Kidney (tissue), 14 donors: Measurements from ENCODE around the gene SCAP. TPM values are rescaled to one million over a fixed set of nuclear protein-coding genes. Genes with fewer than 3 reads are reported as not detected.

ENCODE experiments used
- DNase-seq, 5 donors: peaks; one replicate each; pipeline ENCODE4 v3.0.0-alpha.2; 2013 to 2020
- FAIRE-seq: peaks from 2 replicates; lab custom pipeline; 2012; peaks lifted over from hg19 to GRCh38; lab: Jason Lieb, UNC
- H3K27ac ChIP-seq, 2 donors: one replicate each; pipeline ENCODE4 v1.7.0; 2013; ENCODE audit warnings: low read depth in 2 of 2, low read length in 2 of 2, inconsistent platforms in 1 of 2
- H3K27me3 ChIP-seq: one replicate; pipeline ENCODE4 v1.7.1; 2013; ENCODE audit warnings: low read length, inconsistent platforms; ENCODE audit not compliant: control insufficient read depth, insufficient read depth
- H3K36me3 ChIP-seq, 3 donors: one replicate each; pipeline versions ENCODE4 v1.7.0 to v1.7.1; 2013; ENCODE audit warnings: low read length in 3 of 3, control low read depth in 1 of 3, inconsistent platforms in 1 of 3; ENCODE audit not compliant: insufficient read depth in 3 of 3, control insufficient read depth in 2 of 3
- H3K4me1 ChIP-seq, 3 donors: one replicate each; pipeline versions ENCODE4 v1.7.0 to v1.7.1; 2013; ENCODE audit warnings: low read length in 3 of 3, inconsistent platforms in 1 of 3, low read depth in 1 of 3; ENCODE audit not compliant: control insufficient read depth in 2 of 3, insufficient read depth in 2 of 3
- H3K4me3 ChIP-seq, 3 donors: one replicate each; pipeline versions ENCODE4 v1.7.0 to v1.8.1; 2013; ENCODE audit warnings: low read length in 3 of 3, control low read depth in 1 of 3, inconsistent platforms in 1 of 3
- H3K9ac ChIP-seq, 3 donors: one replicate each; pipeline versions ENCODE4 v1.7.0 to v1.7.1; 2013; ENCODE audit warnings: low read length in 3 of 3, control low read depth in 1 of 3, inconsistent platforms in 1 of 3
- H3K9me3 ChIP-seq, 3 donors: one replicate each; pipeline versions ENCODE4 v1.7.0 to v1.7.1; 2013; ENCODE audit warnings: low read length in 3 of 3, control low read depth in 1 of 3, inconsistent platforms in 1 of 3; ENCODE audit not compliant: control insufficient read depth in 2 of 3, insufficient read depth in 1 of 3
- CTCF ChIP-seq: IDR thresholded peaks from 3 replicates; pipeline ENCODE4 v1.5.1; 2012; ENCODE audit warnings: mild to moderate bottlenecking, moderate library complexity, borderline replicate concordance; ENCODE audit not compliant: insufficient read depth; ENCODE audit errors: extremely low read depth
- intact Hi-C: fragments of 100-400 bp; cut with DNase I; formaldehyde crosslinking; loops from one replicate; pipeline ENCODE4 v1.11.1; 2022
- polyA plus RNA-seq: library from polyadenylated mRNA; stranded (reverse); fragments of 350-450 nt; fragmentation: Illumina TruSeq; extraction: RNeasy Lipid Tissue Mini Kit (QIAGEN cat#74804); gene quantifications from one replicate; pipeline ENCODE4 v1.2.3, GENCODE V29; 2014; ENCODE audit warnings: low read depth, low replicate concordance; ENCODE audit not compliant: insufficient read depth
- total RNA-seq: library from RNA; stranded (reverse); fragmentation: NEBNext Ultra II Directional; extraction: Animal tissue kit (Norgen Biotek cat#: 25700); gene quantifications from one replicate; pipeline ENCODE4 v1.2.1, GENCODE V29; 2021
- donor health status: control.
- donor health status: control.
- donor health status: control.
- donor health status: control.
- donor health status: control.
- donor health status: DM: yes; HTN: yes; CAD: no.
- donor health status: Normal renal cell carcinoma (clear cell type).

The SCAP gene
- total and polyA plus RNA-seq, 2 donors from 2014 or later = 47.3 to 85.1 TPM

GRCh38 chr3:47427866-47428265 lies 47.9 kb downstream of the SCAP start:
- no peak overlapping the region for H3K9ac ChIP-seq
- FAIRE-seq = no peak
- H3K27ac ChIP-seq = no peak overlapping the region
- no peaks in the 10 kb centered on the region for H3K27me3 ChIP-seq
- H3K4me3 ChIP-seq = no peak overlapping the region
- H3K9me3 ChIP-seq = no peaks in the 10 kb centered on the region
- no peak for TF ChIP-seq CTCF
- intact Hi-C loops = no loop called here
- peaks cover 0 to 10% (median 2%) of the 10 kb centered on the region in 3 donors for H3K4me1 ChIP-seq
- DNase-seq = no peak
- peaks cover 5 to 25% (median 22%) of the 10 kb centered on the region in 3 donors for H3K36me3 ChIP-seq

- TF ChIP-seq CTCF = no peak
- no peak for DNase-seq
Observed at GRCh38 chr3:47425959-47426358, 49.8 kb downstream of the SCAP start.

GRCh38 chr3:47425383-47425778 lies 50.4 kb downstream of the SCAP start:
- DNase-seq (no peak), FAIRE-seq (no peak)
- Histone ChIP-seq H3K27ac (no peak overlapping the region), H3K9ac (no peak overlapping the region), H3K4me1 (peaks cover 0 to 20% (median 13%) of the 10 kb centered on the region in 3 donors), H3K9me3 (no peaks in the 10 kb centered on the region), H3K36me3 (peaks cover 5 to 24% (median 23%) of the 10 kb centered on the region in 3 donors), H3K27me3 (no peaks in the 10 kb centered on the region), H3K4me3 (no peak overlapping the region)
- intact Hi-C loops = no loop called here
- TF ChIP-seq CTCF = no peak

More at GRCh38 chr3:47425959-47426358, 49.8 kb downstream of the SCAP start:
- Histone ChIP-seq H3K36me3 (peaks cover 5 to 23% (median 21%) of the 10 kb centered on the region in 3 donors), H3K4me1 (peaks cover 0 to 18% (median 13%) of the 10 kb centered on the region in 3 donors), H3K27me3 (no peaks in the 10 kb centered on the region), H3K9ac (no peak overlapping the region), H3K27ac (no peak overlapping the region), H3K4me3 (no peak overlapping the region), H3K9me3 (no peaks in the 10 kb centered on the region)
- intact Hi-C loops = no loop called here
- no peak for FAIRE-seq
